Pancreas (tissue), 10 donors: ENCODE data around the gene CGB5. TPM values are rescaled to one million over a fixed set of nuclear protein-coding genes. Genes with fewer than 3 reads are reported as not detected.

ENCODE experiments used
- ATAC-seq, 4 donors: fragments of 200-7000 bp; cut with Tn5 transposase; one replicate each; pipeline versions ENCODE4 v1.8.0 to v1.9.1; 2020; ENCODE audit warnings: mild to moderate bottlenecking in 4 of 4, moderate library complexity in 4 of 4
- DNase-seq, 6 donors: peaks; one replicate each; pipeline ENCODE4 v3.0.0-alpha.2; 2020
- FAIRE-seq: peaks from 2 replicates; lab custom pipeline; 2012; peaks lifted over from hg19 to GRCh38; lab: Jason Lieb, UNC
- H3K27ac ChIP-seq, 4 donors: fragments of 200-600 bp; sonication (generic); 1 replicate in 3 of 4; 2 replicates in 1 of 4; pipeline versions ENCODE4 v1.5.0 to v1.8.0; 2020
- H3K27me3 ChIP-seq, 4 donors: fragments of 200-600 bp; one replicate each; pipeline ENCODE4 v1.8.0; 2021
- H3K36me3 ChIP-seq, 3 donors: fragments of 200-600 bp; sonication (generic) in 1 of 3; one replicate each; pipeline versions ENCODE4 v1.5.0 to v1.8.0; 2020 to 2021
- H3K4me1 ChIP-seq, 3 donors: fragments of 200-600 bp; one replicate each; pipeline ENCODE4 v1.8.0; 2021
- H3K4me3 ChIP-seq, 4 donors: fragments of 200-600 bp; sonication (generic) in 2 of 4; one replicate each; pipeline versions ENCODE4 v1.5.0 to v1.8.0; 2020 to 2021
- H3K9me3 ChIP-seq, 4 donors: fragments of 200-600 bp; one replicate each; pipeline ENCODE4 v1.8.0; 2021
- WGBS, 2 donors: extraction: QIAGEN DNeasy Blood & Tissue Kit; methylation state at CpG; one replicate each; pipeline ENCODE4 v1.1.7; 2013; 5-methylcytosine and 5-hydroxymethylcytosine counted together
- intact Hi-C, 3 donors: fragments of 100-400 bp; cut with DNase I; formaldehyde crosslinking; loops; one replicate each; pipeline versions ENCODE4 v1.11.1 to v1.14.2; 2022
- polyA plus RNA-seq, 2 donors: library from polyadenylated mRNA; stranded (reverse); fragments of 200-250 nt; gene quantifications; one replicate each; pipeline ENCODE4 v1.2.3, GENCODE V29; 2013
- total RNA-seq, 6 donors: library from RNA; stranded (reverse); fragmentation: NEBNext Ultra II Directional in 4 of 6; extraction: Animal tissue kit (Norgen Biotek cat#: 25700) in 4 of 6; gene quantifications; one replicate each; pipeline versions ENCODE4 v1.2.1 to v1.2.4, GENCODE V29; 2021 to 2023
- TF ChIP-seq, protein P1 (sequence below), 4 donors: fragments of 200-600 bp; sonication (generic) in 3 of 4; IDR thresholded peaks; one replicate each; pipeline versions ENCODE4 v1.5.0 to v1.8.0; 2021; ENCODE audit warnings: antibody characterized with exemption in 4 of 4
- donor health status: healthy with polysubstance abuse.
- donor health status: DM: no; HTN: no; CAD: no; lungs with moderate emphysema.
- donor health status: DM: no; HTN: no; CAD: no.
- donor health status: control.
- donor health status: control.
- donor health status: Bipolar disorder and iron deficiency.
- donor health status: DM: yes; HTN: yes; CAD: no.
- donor health status: DM: no; HTN: no; CAD: no.
- donor health status: DM: no; HTN: no; CAD: no.
- donor health status: DM: yes; HTN: yes; CAD: no.

The CGB5 gene
- total and polyA plus RNA-seq, 8 donors, result not detected

DNA sequence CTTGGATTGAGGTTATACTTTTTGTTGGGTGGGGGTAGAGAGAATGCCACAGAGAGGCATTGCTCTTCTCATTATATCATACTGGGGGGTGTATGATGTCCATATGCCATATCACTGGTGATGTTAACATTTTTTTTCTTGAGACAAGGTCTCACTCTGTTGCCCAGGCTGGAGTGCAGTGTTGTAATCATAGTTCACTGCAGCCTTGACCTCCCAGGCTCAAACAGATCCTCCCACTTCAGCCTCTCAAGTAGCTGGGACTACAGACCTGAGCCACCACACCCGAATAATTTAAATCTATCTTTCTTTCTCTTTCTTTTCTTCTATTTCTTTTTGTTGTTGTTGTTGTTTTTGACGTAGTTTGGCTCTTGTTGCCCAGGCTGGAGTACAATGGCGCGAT lies 36.7 kb downstream of the CGB5 start:
- no peaks in the 10 kb centered on the region for H3K9me3 ChIP-seq
- no peak for FAIRE-seq
- no peaks in the 10 kb centered on the region for H3K36me3 ChIP-seq
- TF ChIP-seq, protein P1, sequence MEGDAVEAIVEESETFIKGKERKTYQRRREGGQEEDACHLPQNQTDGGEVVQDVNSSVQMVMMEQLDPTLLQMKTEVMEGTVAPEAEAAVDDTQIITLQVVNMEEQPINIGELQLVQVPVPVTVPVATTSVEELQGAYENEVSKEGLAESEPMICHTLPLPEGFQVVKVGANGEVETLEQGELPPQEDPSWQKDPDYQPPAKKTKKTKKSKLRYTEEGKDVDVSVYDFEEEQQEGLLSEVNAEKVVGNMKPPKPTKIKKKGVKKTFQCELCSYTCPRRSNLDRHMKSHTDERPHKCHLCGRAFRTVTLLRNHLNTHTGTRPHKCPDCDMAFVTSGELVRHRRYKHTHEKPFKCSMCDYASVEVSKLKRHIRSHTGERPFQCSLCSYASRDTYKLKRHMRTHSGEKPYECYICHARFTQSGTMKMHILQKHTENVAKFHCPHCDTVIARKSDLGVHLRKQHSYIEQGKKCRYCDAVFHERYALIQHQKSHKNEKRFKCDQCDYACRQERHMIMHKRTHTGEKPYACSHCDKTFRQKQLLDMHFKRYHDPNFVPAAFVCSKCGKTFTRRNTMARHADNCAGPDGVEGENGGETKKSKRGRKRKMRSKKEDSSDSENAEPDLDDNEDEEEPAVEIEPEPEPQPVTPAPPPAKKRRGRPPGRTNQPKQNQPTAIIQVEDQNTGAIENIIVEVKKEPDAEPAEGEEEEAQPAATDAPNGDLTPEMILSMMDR (IDR thresholded peaks at IDR 0.05), result no peak
- intact Hi-C loops, result no loop called here
- no peak overlapping the region for H3K27ac ChIP-seq
- WGBS, 2 donors, result 67 to 85% methylated on average over 4 of the region's 4 CpGs
- no peak for ATAC-seq
- H3K4me1 ChIP-seq, result peaks cover 0 to 5% (median 0%) of the 10 kb centered on the region in 3 donors
- no peaks in the 10 kb centered on the region for H3K27me3 ChIP-seq
- no peak for DNase-seq
- H3K4me3 ChIP-seq, result no peak overlapping the region

DNA sequence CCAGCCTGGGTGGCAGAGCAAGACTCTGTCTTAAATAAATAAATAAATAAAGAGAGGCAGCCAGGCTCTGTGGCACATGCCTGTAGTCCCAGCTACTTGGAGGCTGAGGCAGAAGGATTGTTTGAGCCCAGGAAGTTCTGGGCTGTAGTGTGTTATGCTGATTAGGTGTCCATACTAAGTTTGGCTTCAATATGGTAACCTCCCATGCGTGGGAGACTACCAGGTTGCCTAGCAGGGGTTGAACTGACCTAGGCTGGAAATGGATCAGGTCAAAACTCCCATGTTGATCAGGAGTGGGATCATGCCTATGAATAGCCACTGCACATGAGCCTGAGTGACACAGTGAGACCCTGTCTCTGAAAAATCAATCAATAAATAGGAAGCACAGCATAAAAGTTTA lies 37.6 kb downstream of the CGB5 start:
- no peaks in the 10 kb centered on the region for H3K27me3 ChIP-seq
- ATAC-seq (no peak), FAIRE-seq (no peak), DNase-seq (no peak)
- H3K4me3 ChIP-seq, result no peak overlapping the region
- intact Hi-C loops, result no loop called here
- no peaks in the 10 kb centered on the region for H3K9me3 ChIP-seq
- WGBS, 2 donors, result 87 to 96% methylated on average over 1 of the region's 1 CpG
- TF ChIP-seq, protein P1 (IDR thresholded peaks at IDR 0.05), result no peak
- H3K36me3 ChIP-seq, result no peaks in the 10 kb centered on the region
- peaks cover 0 to 5% (median 0%) of the 10 kb centered on the region in 3 donors for H3K4me1 ChIP-seq
- no peak overlapping the region for H3K27ac ChIP-seq

DNA sequence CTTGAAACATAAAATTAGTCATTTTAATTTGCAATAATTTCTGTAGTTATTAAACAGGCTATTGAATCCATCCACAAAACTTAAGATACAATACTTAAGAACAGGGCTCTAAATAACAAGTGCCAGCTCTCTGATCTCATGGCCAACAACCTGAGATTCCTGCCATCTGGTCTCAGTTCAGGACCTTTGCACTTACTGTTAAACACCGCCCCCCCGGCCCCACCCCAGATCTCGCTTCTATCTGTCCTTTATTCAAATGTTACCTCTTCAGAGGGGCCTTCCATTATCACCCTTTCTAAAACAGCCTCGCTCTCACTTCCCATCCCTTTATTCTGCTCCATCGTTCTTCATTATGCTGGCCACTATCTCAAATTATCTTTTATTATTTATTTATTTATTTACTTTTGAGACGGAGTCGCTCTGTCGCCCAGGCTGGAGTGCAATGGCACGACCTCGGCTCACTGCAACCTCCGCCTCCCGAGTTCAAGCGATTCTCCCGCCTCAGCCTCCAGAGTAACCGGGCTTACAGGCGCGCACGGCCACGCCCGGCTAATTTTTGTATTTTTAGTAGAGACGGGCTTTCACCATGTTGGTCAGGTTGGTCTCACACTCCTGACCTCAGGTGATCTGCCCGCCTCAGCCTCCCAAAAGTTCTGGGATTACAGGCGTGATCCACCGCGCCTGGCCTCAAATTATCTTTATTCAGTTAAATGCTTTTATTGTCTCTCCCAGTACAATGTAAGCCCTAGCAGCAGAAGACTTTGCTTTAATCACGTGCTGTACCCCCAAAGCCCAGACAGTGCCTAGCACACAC lies 40.8 kb downstream of the CGB5 start:
- no peaks in the 10 kb centered on the region for H3K9me3 ChIP-seq
- ATAC-seq, result peak in 1 of 4 donors; percentile 4
- no peak for FAIRE-seq
- H3K4me3 ChIP-seq, result peak overlapping the region in 3 of 4 donors; percentile 18 to 82 (median 78)
- intact Hi-C loops, result no loop called here
- peak in 1 of 6 donors; percentile 45 for DNase-seq
- no peaks in the 10 kb centered on the region for H3K27me3 ChIP-seq
- H3K4me1 ChIP-seq, result peaks cover 0 to 26% (median 7%) of the 10 kb centered on the region in 3 donors
- peaks cover 0 to 3% (median 0%) of the 10 kb centered on the region in 3 donors for H3K36me3 ChIP-seq
- 44 to 48% methylated on average over 26 of the region's 26 CpGs for WGBS, 2 donors
- H3K27ac ChIP-seq, result peak overlapping the region; percentile 42 to 86 (median 66)
- TF ChIP-seq, protein P1 (IDR thresholded peaks at IDR 0.05), result no peak

DNA sequence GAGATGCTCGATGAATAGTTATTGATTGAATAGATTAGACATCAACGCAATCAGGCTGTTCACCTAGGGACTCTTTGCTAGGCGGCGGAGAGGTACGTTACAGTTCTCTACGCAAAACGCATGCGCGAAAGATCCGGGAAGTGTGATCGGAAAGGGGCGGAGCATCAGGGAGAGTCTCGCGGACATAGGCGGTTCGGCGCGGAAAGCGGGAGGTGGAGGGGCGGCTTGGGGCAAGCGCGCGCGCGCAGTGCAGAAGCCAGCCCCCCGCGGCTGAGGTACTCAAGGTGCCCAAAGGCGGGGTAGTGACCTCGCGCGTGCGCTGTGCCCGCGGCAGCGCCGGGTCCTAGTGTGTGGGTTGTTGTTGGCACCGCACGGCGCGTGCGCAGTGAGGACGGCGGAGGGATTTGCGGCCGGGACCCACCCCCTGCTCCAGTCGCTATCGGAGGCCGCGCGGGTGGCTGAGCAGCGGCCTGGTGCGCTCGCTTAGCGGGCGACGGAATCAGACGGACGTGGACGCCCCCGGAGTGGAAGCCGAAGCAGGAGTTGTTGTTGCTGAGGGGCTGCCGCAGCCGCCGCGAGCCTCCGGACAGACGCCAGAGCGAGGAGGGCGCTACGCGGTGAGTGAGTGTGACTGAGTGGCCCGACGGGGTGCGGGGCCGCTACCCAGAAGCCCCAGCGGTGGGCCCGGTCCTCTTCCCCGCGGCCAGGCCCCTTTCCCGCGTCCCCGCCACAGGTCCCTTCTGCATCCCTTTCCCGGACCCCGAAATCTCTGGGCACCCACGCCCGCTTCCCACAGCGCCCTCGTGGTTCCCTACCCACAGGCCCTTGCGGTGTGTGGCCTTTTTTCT lies 41.6 kb downstream of the CGB5 start, which contains the start of gene SNRNP70:
Gene SNRNP70, plus strand, starts transcription at position 432 of the 848 bp plus-strand sequence. CDS start 964 bp downstream, outside the sequence.
- FAIRE-seq (peak; percentile 80), ATAC-seq (peak; percentile 94 to 98 (median 96)), DNase-seq (peak; percentile 99 to 100 (median 100))
- WGBS, 2 donors, result 0 to 1% methylated on average over 81 to 89 of the region's 89 CpGs
- intact Hi-C loops, result no loop called here
- Histone ChIP-seq H3K36me3 (peaks cover 0 to 9% (median 2%) of the 10 kb centered on the region in 3 donors), H3K27me3 (no peaks in the 10 kb centered on the region), H3K27ac (peak within 1 kb of the TSS; percentile 42 to 86 (median 74)), H3K9me3 (no peaks in the 10 kb centered on the region), H3K4me1 (peaks cover 0 to 26% (median 7%) of the 10 kb centered on the region in 3 donors), H3K4me3 (peak within 1 kb of the TSS; percentile 78 to 87 (median 82))
- TF ChIP-seq, protein P1 (IDR thresholded peaks at IDR 0.05), result no peak
